ENCODE results near the gene SFT2D3. TPM values are rescaled to one million over a fixed set of nuclear protein-coding genes. Genes with fewer than 3 reads are reported as not detected.

The SFT2D3 gene, protein sequence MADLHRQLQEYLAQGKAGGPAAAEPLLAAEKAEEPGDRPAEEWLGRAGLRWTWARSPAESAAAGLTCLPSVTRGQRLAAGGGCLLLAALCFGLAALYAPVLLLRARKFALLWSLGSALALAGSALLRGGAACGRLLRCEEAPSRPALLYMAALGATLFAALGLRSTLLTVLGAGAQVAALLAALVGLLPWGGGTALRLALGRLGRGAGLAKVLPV
- total RNA-seq, result 3.7 and 5.0 TPM in 2 replicates

GRCh38 chr2:127701193-127701650 is at the start of gene SFT2D3:
TSS of gene SFT2D3 (plus strand) at chr2:127701497. CDS start at chr2:127701529, 32 bp downstream.

DNA sequence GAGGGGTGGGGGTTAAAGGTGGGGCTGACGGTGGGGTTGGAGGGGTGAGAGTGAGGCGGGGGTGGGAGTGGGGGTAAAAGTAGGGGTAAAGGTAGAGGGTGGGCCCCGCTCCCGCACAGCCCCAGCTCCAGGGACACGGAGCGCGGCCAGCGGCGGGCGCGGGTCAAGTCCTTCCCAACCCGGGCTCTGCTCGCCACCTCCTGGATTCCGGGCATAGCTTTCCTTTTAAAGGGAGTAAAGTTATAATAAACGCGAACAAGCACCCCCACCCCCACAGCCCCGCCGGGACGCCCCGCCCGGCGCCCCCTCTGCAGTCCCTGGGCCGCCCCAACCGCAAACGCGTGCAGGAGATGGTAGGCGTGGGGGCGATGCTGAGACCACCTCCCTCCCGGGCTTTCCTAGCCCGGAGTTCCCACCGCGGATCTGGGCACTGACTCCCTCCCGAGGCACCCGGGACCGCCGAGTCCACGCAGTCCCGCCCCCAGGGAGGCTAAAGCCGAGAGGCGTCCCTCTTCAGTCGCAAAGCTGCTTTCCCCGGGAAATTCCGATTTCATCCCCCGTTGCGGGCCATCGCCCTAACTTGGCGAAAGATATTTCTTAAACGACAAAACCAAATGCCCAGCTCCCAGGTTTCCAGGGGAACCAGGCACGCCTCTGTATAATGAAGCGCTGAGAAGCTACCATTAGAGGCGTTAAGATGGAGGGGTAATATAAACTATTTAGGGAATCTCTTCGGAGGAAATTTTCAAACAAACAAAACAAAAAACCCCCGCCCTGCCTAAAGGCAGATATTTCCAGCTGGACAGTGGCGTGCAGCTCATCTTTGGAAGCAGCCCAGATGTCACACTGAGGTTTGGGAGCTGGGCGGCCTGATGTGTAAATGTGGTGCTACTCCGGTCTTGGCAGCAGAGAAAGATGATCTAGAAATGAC is 25.7 kb upstream of the SFT2D3 start, which contains the start of gene LIMS2:
TSS of gene LIMS2 (minus strand) at position 200 of the 931 bp plus-strand sequence. CDS start 506 bp downstream, outside the sequence.

Other genes starting within 250 kb of the SFT2D3 start
- 27.6 and 32.1 TPM in 2 replicates for gene IWS1, start 175.0 kb upstream of the SFT2D3 start, total RNA-seq
- gene MYO7B, start 165.8 kb upstream of the SFT2D3 start, total RNA-seq, result under 0.01 TPM in 1 of 2 replicates, not detected in the other
- gene GPR17, start 55.3 kb upstream of the SFT2D3 start, total RNA-seq, result not detected in 2 replicates
- 0.30 and 0.84 TPM in 2 replicates for gene LIMS2, start 26.0 kb upstream of the SFT2D3 start, total RNA-seq
- 12.9 and 14.6 TPM in 2 replicates for gene WDR33, start 109.7 kb downstream of the SFT2D3 start, total RNA-seq
- 16.2 and 18.7 TPM in 2 replicates for gene POLR2D, start 156.7 kb downstream of the SFT2D3 start, total RNA-seq
- 6.1 TPM in 2 replicates for gene AMMECR1L, start 184.5 kb downstream of the SFT2D3 start, total RNA-seq

All from bronchus fibroblast of lung (primary cell).